ENCODE measurements around the gene LAMA2. TPM values are rescaled to one million over a fixed set of nuclear protein-coding genes. Genes with fewer than 3 reads are reported as not detected.

The LAMA2 gene
- total RNA-seq, 1 donor from 2014 or later = 1.9 TPM

GRCh38 chr6:129026601-129027000 lies 143.7 kb downstream of the LAMA2 start:
- Mint-ChIP-seq H3K27me3 (ENCODE audit: low read depth) (peaks cover 3% of the 10 kb centered on the region), H3K4me1 (ENCODE audit: low read depth) (no peaks in the 10 kb centered on the region), H3K4me3 (ENCODE audit: unreplicated experiment) (no peak overlapping the region), H3K36me3 (ENCODE audit: low read depth) (no peaks in the 10 kb centered on the region), H3K27ac (ENCODE audit: unreplicated experiment) (no peak overlapping the region), H3K9me3 (ENCODE audit: low read depth) (no peaks in the 10 kb centered on the region)
- DNase-seq (ENCODE audit: low spot score) = no peak
- no peak for TF ChIP-seq CTCF (IDR thresholded peaks at IDR 0.05)

DNA sequence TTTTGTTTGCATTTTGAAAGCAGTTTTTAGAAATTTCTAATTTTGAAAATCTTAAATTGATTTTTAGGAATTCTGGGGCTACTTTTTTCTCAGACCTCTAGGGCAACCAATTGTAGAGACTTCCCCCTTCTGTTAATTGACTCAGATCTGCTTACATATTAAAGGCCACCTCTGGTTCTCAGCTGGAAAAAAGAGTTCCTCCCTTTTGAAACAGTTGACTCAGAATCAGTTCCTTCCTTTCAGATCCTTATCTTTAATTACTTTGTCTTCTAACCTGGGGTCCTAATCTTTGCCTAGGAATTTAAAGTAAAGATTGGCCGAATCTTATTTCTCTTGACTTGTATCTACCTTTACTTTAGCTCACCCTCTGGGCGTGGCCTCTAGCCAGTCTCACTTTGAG lies 146.8 kb downstream of the LAMA2 start:
- Mint-ChIP-seq H3K27me3 (ENCODE audit: low read depth) (peaks cover 11% of the 10 kb centered on the region), H3K36me3 (ENCODE audit: low read depth) (no peaks in the 10 kb centered on the region), H3K27ac (ENCODE audit: unreplicated experiment) (no peak overlapping the region), H3K9me3 (ENCODE audit: low read depth) (no peaks in the 10 kb centered on the region), H3K4me1 (ENCODE audit: low read depth) (no peaks in the 10 kb centered on the region), H3K4me3 (ENCODE audit: unreplicated experiment) (no peak overlapping the region)
- no peak for TF ChIP-seq CTCF (IDR thresholded peaks at IDR 0.05)
- DNase-seq (ENCODE audit: low spot score) = no peak

- H3K27ac Mint-ChIP-seq (ENCODE audit: unreplicated experiment) = no peak overlapping the region
- H3K36me3 Mint-ChIP-seq (ENCODE audit: low read depth) = no peaks in the 10 kb centered on the region
- no peaks in the 10 kb centered on the region for H3K4me1 Mint-ChIP-seq (ENCODE audit: low read depth)
- H3K4me3 Mint-ChIP-seq (ENCODE audit: unreplicated experiment) = no peak overlapping the region
- H3K27me3 Mint-ChIP-seq (ENCODE audit: low read depth) = peaks cover 13% of the 10 kb centered on the region
- TF ChIP-seq CTCF (IDR thresholded peaks at IDR 0.05) = no peak
- no peak for DNase-seq (ENCODE audit: low spot score)
- H3K9me3 Mint-ChIP-seq (ENCODE audit: low read depth) = no peaks in the 10 kb centered on the region
Observed at GRCh38 chr6:129030215-129030614, 147.3 kb downstream of the LAMA2 start.

DNA sequence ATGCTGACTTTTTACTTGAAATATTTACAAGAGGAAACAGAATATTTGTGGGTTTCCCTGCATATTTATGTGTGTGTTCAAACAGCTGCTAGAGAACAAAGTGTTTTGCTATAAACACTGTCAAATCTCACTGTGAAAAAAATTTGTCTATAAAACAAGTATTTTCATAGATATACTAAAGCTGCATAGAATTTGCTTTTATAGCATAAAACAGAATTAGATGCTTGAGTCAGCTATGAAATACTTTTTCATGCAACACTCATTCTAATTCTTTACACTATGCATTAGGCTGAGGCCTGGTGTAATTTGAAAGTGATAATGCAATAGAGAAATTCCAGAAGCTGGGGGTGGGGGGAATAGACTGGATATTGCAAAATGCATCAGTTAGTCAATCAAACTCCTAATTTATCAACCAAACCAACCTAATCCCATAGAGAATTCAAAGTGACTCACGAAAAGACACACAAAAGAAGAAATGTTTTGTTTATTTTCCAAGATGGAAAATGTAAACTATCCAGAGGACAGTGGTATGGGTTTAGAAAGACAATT lies 148.2 kb downstream of the LAMA2 start:
- no peaks in the 10 kb centered on the region for H3K9me3 Mint-ChIP-seq (ENCODE audit: low read depth)
- no peak for DNase-seq (ENCODE audit: low spot score)
- TF ChIP-seq CTCF (IDR thresholded peaks at IDR 0.05) = no peak

DNA sequence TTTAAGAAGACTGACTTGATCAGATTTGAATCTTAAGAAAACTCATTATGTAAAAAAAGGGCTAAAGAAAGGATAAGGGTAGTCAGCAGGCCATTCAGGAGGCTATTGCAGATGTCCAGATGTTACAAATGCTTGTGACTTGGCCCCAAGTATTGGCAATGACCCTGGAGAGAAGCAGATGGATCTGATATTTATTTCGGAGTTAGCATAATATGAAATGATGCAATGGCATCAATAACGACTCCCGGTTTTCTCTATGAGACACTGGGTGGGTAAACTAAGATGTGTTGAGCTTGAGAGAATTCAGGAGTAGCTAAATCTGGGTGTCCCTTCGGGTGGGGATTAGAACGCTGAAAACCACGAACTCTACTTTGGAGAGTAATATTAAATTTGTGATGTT lies 149.7 kb downstream of the LAMA2 start:
- Mint-ChIP-seq H3K4me3 (ENCODE audit: unreplicated experiment) (no peak overlapping the region), H3K9me3 (ENCODE audit: low read depth) (no peaks in the 10 kb centered on the region), H3K4me1 (ENCODE audit: low read depth) (no peaks in the 10 kb centered on the region), H3K36me3 (ENCODE audit: low read depth) (no peaks in the 10 kb centered on the region), H3K27ac (ENCODE audit: unreplicated experiment) (no peak overlapping the region), H3K27me3 (ENCODE audit: low read depth) (peaks cover 12% of the 10 kb centered on the region)
- TF ChIP-seq CTCF (IDR thresholded peaks at IDR 0.05) = no peak
- no peak for DNase-seq (ENCODE audit: low spot score)

More for the DNA sequence above, 148.2 kb downstream of the LAMA2 start:
- Mint-ChIP-seq H3K27ac (ENCODE audit: unreplicated experiment) (no peak overlapping the region), H3K4me1 (ENCODE audit: low read depth) (no peaks in the 10 kb centered on the region), H3K27me3 (ENCODE audit: low read depth) (peaks cover 13% of the 10 kb centered on the region), H3K36me3 (ENCODE audit: low read depth) (no peaks in the 10 kb centered on the region), H3K4me3 (ENCODE audit: unreplicated experiment) (no peak overlapping the region)

Measured in chondrocyte (in vitro differentiated cells).